Smooth muscle cell of the coronary artery (primary cell): ENCODE measurements around the gene TMEM131. TPM values are rescaled to one million over a fixed set of nuclear protein-coding genes. Genes with fewer than 3 reads are reported as not detected.

Source experiments
- total RNA-seq: library from RNA; depleted of rRNA; stranded (reverse); fragments of >200 nt; gene quantifications from 2 replicates; pipeline ENCODE4 v1.2.3, GENCODE V29; 2014; ENCODE audit warnings: low replicate concordance

The TMEM131 gene, protein sequence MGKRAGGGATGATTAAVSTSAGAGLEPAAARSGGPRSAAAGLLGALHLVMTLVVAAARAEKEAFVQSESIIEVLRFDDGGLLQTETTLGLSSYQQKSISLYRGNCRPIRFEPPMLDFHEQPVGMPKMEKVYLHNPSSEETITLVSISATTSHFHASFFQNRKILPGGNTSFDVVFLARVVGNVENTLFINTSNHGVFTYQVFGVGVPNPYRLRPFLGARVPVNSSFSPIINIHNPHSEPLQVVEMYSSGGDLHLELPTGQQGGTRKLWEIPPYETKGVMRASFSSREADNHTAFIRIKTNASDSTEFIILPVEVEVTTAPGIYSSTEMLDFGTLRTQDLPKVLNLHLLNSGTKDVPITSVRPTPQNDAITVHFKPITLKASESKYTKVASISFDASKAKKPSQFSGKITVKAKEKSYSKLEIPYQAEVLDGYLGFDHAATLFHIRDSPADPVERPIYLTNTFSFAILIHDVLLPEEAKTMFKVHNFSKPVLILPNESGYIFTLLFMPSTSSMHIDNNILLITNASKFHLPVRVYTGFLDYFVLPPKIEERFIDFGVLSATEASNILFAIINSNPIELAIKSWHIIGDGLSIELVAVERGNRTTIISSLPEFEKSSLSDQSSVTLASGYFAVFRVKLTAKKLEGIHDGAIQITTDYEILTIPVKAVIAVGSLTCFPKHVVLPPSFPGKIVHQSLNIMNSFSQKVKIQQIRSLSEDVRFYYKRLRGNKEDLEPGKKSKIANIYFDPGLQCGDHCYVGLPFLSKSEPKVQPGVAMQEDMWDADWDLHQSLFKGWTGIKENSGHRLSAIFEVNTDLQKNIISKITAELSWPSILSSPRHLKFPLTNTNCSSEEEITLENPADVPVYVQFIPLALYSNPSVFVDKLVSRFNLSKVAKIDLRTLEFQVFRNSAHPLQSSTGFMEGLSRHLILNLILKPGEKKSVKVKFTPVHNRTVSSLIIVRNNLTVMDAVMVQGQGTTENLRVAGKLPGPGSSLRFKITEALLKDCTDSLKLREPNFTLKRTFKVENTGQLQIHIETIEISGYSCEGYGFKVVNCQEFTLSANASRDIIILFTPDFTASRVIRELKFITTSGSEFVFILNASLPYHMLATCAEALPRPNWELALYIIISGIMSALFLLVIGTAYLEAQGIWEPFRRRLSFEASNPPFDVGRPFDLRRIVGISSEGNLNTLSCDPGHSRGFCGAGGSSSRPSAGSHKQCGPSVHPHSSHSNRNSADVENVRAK (N-terminal part only)
- total RNA-seq, result 12.5 and 15.8 TPM in 2 replicates

DNA sequence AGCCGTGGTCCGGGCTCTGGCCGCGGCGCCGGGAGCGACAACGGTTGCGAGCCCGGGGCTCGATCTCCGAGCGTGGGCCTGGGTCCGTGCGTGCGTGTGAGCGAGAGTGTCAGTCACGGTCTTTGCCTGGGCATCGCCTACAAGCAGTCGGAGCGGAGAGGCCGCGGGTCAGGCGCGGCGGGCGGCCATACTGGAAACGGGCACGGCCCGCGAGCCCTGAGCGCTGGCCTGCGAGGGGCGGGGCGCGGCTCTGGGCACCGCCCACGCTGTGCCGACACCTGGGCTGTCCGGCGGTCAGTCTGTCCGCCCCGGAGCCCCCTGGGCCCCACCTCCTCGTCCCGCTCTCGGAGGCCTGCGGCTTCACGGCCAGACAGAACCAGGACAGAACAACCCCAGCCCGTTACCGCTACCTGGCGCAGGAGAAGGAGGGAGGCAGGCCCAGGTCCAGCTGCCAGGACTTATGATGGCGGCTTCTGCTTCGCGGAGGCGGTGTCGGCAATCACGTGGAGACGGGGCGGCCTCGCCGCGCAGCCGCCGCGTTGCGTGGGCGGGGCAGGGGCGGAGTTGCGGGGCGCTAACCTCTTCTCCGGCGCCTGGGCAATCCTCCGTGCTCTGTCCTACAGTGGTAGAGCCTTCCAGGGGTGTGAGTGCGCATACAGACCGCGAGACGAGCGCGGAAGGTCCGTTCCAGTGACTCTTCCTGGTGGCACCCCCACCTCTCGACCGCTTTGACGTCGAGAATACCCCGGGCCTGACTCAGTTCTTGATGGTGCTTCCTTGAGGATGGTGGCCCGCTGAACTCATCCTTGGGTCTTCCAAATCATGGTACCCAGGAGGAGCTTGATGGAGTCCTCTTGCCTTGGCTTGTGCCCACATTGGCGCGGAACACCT is at the start of gene TMEM131:
TSS of gene TMEM131 (minus strand) at position 215 of the 891 bp plus-strand sequence. CDS start 286 bp downstream, outside the sequence.

DNA sequence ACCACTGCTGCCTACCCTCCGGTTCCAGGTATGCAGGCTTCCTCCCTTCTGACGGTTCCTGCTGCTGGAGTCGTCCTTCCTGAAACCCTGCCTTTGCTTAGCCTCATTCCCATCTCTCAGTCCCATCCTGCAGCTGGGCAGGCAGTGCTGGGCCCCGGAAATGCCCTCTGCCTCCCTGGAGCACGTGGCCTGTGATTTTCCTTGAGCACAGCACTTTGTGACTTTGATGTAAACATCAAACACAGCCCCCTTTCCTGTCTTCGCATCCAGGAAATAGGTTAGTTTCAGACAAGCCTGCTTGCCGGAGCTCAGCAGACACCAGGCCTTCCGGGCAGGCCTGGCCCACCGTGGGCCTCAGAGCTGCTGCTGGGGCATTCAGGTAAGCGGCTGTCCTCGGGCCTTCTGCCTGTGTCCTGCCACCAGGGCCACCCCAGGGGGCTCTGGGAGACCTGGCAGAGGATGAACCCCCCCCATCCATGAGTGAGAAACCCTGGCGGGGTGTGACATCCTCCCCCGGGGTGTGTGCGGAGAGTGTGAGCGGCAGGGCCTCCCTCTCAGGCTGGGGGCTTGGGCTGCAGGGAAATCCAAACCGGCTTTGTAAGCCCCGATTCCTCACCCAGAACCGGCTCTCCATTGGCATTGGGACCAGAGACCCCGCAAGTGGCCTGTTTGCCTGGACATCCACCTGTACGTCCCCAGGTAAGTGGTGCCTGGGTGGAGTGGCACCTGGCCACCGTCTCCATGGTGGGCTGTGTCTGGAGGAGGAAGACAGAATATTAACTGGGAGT is 282.3 kb downstream of the TMEM131 start, which contains the start of gene ZAP70:
TSS of gene ZAP70 (plus strand) at position 281 of the 788 bp plus-strand sequence. CDS start 10,461 bp downstream, outside the sequence.

Other genes with a start within 250 kb of the TMEM131 start
- gene VWA3B, start 91.2 kb upstream of the TMEM131 start, total RNA-seq, result not detected in 2 replicates